ENCODE measurements around the gene RAB27A. TPM values are rescaled to one million over a fixed set of nuclear protein-coding genes. Genes with fewer than 3 reads are reported as not detected.
A peak's percentile ranks its signal among the peaks of the same experiment; 100 is the strongest.

The RAB27A gene
- total RNA-seq, 2 donors from 2014 or later: 9.6 to 9.9 TPM

GRCh38 chr15:55322467-55322866 lies 32.9 kb upstream of the RAB27A start:
- DNase-seq (no peak), ATAC-seq (no peak)
- peaks cover 14% of the 10 kb centered on the region for H3K4me1 ChIP-seq
- no peaks in the 10 kb centered on the region for H3K27me3 ChIP-seq
- intact Hi-C loops (cut with DNase I): no loop called here
- H3K9me3 ChIP-seq: peaks cover 0 to 6% (median 0%) of the 10 kb centered on the region in 3 donors
- H3K4me3 ChIP-seq: no peak overlapping the region
- no peaks in the 10 kb centered on the region for H3K36me3 ChIP-seq (replicated peaks in 1 of 2; ENCODE audit: insufficient read depth in 1 of 2, low read depth in 2 of 2)
- H3K27ac ChIP-seq: no peak overlapping the region
- no peak for TF ChIP-seq POLR2A (IDR thresholded peaks at IDR 0.05)
- TF ChIP-seq CTCF (IDR thresholded peaks at IDR 0.05): no peak
- 69 to 83% methylated on average over 5 of the region's 5 CpGs for WGBS, 2 donors

DNA sequence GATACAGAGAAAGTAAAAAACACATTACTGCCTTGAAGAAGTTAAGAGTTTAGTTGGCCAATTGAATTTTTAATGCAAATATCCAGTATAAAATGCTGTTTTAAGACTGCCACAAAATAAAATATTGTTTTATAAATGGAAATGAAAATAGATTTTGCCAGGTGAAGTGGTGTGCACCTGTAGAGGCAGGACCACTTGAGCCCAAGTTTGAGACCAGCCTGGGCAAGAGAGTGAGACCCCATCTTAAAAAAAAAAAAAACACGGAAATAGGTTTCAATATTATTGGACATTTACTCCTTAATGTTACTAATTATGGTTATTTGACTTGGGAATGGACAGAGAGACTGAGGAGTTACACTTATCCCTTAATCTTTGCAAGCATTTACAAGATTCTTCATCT lies 31.4 kb upstream of the RAB27A start:
- H3K4me1 ChIP-seq: peaks cover 22% of the 10 kb centered on the region
- TF ChIP-seq CTCF (IDR thresholded peaks at IDR 0.05) (no peak), POLR2A (IDR thresholded peaks at IDR 0.05) (no peak)
- H3K9me3 ChIP-seq: peaks cover 0 to 6% (median 0%) of the 10 kb centered on the region in 3 donors
- ATAC-seq (no peak), DNase-seq (no peak)
- H3K27ac ChIP-seq: no peak overlapping the region
- H3K4me3 ChIP-seq: no peak overlapping the region
- WGBS, 2 donors: 74 to 90% methylated on average over 1 of the region's 1 CpG
- H3K27me3 ChIP-seq: no peaks in the 10 kb centered on the region
- no peaks in the 10 kb centered on the region for H3K36me3 ChIP-seq (replicated peaks in 1 of 2; ENCODE audit: insufficient read depth in 1 of 2, low read depth in 2 of 2)
- intact Hi-C loops (cut with DNase I): no loop called here

GRCh38 chr15:55320238-55320550 lies 30.6 kb upstream of the RAB27A start:
- no peak for TF ChIP-seq POLR2A (IDR thresholded peaks at IDR 0.05)
- no peak for TF ChIP-seq CTCF (IDR thresholded peaks at IDR 0.05)
- DNase-seq (no peak), ATAC-seq (no peak)
- intact Hi-C loops (cut with DNase I): no loop called here
- H3K4me3 ChIP-seq: no peak overlapping the region
- 41 to 46% methylated on average over 2 of the region's 2 CpGs for WGBS, 2 donors
- no peak overlapping the region for H3K27ac ChIP-seq
- peaks cover 22% of the 10 kb centered on the region for H3K4me1 ChIP-seq
- no peaks in the 10 kb centered on the region for H3K36me3 ChIP-seq (replicated peaks in 1 of 2; ENCODE audit: insufficient read depth in 1 of 2, low read depth in 2 of 2)
- H3K27me3 ChIP-seq: no peaks in the 10 kb centered on the region
- H3K9me3 ChIP-seq: peaks cover 0 to 6% (median 0%) of the 10 kb centered on the region in 3 donors

DNA sequence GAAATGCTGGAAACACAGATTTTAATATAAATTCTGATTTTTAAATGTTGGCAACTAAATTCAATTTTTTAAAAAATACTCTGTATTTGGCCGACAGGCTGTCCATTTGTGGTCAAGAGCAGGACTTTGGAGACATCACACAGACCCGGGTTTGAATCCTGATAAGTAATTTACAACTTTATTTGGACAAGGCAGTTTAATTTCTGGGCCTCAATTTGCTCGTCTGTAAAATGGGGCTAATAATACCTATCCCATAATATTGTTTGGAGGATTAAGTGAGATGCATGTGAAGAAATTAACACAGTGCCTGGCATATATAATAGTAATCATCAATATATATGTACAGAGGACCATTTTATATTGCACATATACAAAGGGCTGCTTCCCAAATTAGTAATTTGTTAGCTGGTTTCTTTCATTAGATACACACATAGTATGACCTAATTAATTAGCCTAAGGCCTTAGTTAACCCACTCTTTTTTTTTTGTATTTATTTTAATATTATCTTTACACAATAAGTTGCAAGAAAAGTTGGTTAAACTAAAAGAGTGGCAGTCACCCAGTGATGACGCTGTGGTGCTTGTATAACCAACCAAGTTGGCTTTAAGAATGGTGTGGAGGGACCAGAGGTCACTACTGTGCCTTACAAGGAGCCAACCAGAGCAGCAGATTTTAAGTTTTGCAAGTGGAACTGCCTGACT lies 30.1 kb upstream of the RAB27A start:
- TF ChIP-seq CTCF (IDR thresholded peaks at IDR 0.05): no peak
- no peak for TF ChIP-seq POLR2A (IDR thresholded peaks at IDR 0.05)
- no peaks in the 10 kb centered on the region for H3K36me3 ChIP-seq (replicated peaks in 1 of 2; ENCODE audit: insufficient read depth in 1 of 2, low read depth in 2 of 2)
- peaks cover 22% of the 10 kb centered on the region for H3K4me1 ChIP-seq
- H3K9me3 ChIP-seq: peaks cover 0 to 6% (median 0%) of the 10 kb centered on the region in 3 donors
- DNase-seq (peak; percentile 27 to 42 (median 32)), ATAC-seq (no peak)
- H3K27me3 ChIP-seq: no peaks in the 10 kb centered on the region
- intact Hi-C loops (cut with DNase I): no loop called here
- 32 to 39% methylated on average over 4 of the region's 4 CpGs for WGBS, 2 donors
- H3K27ac ChIP-seq: peak overlapping the region in 3 of 4 donors; percentile 75 to 96 (median 84)
- peak overlapping the region; percentile 75 to 86 for H3K4me3 ChIP-seq

Data from body of pancreas (tissue), 4 donors.